PC-9 (cell line): ENCODE results near the gene RFC2.

Source experiments
- EZH2 ChIP-seq: fragments of 200-600 bp; sonication (generic); IDR thresholded peaks from 2 replicates; pipeline ENCODE4 v1.8.0; 2017; ENCODE audit warnings: antibody characterized with exemption, low read depth
- TF ChIP-seq, protein P1 (sequence below): fragments of 200-600 bp; sonication (generic); conservative IDR thresholded peaks from 2 replicates; pipeline ENCODE4 v1.6.1; 2017; ENCODE audit warnings: mixed run types, antibody characterized with exemption, mild to moderate bottlenecking, moderate library complexity

DNA sequence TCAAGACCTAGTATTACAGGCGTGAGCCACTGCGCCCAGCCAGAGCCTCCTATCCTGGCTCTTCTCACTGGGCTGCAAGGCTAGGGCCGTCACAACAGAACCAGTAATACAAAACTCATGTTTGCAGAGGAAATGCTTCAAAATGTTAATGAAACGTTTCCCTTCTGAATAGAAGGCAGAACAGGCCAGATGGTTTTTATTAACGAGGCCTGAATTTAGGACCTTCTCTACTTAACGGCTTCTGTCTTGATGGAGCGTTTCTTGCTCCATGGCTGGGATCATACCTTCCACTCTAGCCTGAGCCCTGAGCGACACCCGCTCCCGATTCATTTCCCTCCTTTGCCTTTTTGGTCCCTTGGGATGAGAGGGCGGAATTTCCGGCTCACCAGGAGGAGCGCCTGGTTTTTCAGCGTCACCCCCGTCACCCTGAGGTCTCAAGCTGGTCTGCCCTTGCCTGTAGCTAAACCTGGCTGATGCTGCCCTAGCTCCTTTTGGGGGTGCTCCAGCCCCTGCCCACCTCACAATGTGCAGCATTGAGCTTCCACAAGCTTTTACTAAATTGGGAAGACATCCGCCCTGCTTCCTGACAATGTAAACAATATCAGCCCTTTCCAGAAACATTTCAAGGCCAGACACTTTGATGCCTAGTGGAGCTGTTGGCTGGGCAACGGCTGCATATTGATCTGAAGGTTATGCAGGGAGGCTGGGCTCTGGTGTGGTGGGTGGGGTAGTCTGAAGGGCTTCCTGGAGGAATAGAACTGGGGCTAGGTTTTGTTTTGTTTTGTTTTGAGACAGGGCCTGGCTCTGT is 40.2 kb upstream of the RFC2 start:
- TF ChIP-seq, protein P1, sequence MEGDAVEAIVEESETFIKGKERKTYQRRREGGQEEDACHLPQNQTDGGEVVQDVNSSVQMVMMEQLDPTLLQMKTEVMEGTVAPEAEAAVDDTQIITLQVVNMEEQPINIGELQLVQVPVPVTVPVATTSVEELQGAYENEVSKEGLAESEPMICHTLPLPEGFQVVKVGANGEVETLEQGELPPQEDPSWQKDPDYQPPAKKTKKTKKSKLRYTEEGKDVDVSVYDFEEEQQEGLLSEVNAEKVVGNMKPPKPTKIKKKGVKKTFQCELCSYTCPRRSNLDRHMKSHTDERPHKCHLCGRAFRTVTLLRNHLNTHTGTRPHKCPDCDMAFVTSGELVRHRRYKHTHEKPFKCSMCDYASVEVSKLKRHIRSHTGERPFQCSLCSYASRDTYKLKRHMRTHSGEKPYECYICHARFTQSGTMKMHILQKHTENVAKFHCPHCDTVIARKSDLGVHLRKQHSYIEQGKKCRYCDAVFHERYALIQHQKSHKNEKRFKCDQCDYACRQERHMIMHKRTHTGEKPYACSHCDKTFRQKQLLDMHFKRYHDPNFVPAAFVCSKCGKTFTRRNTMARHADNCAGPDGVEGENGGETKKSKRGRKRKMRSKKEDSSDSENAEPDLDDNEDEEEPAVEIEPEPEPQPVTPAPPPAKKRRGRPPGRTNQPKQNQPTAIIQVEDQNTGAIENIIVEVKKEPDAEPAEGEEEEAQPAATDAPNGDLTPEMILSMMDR: no peak
- TF ChIP-seq EZH2: no peak
